Activated B cell treated with CpG ODN at 0.5 μM for 24 hours (primary cell): ENCODE results near the gene SMIM24. TPM values are rescaled to one million over a fixed set of nuclear protein-coding genes. Genes with fewer than 3 reads are reported as not detected.
A peak's percentile ranks its signal among the peaks of the same experiment; 100 is the strongest.

Experiments
- ATAC-seq: fragments of 200-7000 bp; cut with Tn5 transposase; one replicate; pipeline ENCODE4 v1.10.0; 2021; ENCODE audit warnings: low read depth, mild to moderate bottlenecking, moderate library complexity
- CTCF ChIA-PET: fragments of 350-600 bp; sonication (Branson Sonifier 250); formaldehyde crosslinking; loops from one replicate; lab custom pipeline; 2021; ENCODE audit warnings: antibody characterized with exemption; lab: Charles Lee
- POLR2A ChIA-PET: fragments of 350-600 bp; sonication (Branson Sonifier 250); formaldehyde crosslinking; loops from one replicate; lab custom pipeline; 2021; ENCODE audit warnings: antibody characterized with exemption; lab: Charles Lee
- DNase-seq: peaks from one replicate; pipeline ENCODE4 v3.0.0; 2022
- H3K27ac Mint-ChIP-seq: one replicate; pipeline ENCODE4 v1.8.0; 2020; ENCODE audit warnings: mixed read lengths
- H3K27me3 Mint-ChIP-seq: one replicate; pipeline ENCODE4 v1.8.0; 2021; ENCODE audit warnings: mixed read lengths
- H3K36me3 Mint-ChIP-seq: one replicate; pipeline ENCODE4 v1.8.0; 2021; ENCODE audit warnings: low read depth, mixed read lengths
- H3K4me1 Mint-ChIP-seq: one replicate; pipeline ENCODE4 v1.8.0; 2021; ENCODE audit warnings: mixed read lengths
- H3K4me3 Mint-ChIP-seq: one replicate; pipeline ENCODE4 v1.8.0; 2020; ENCODE audit warnings: mild to moderate bottlenecking, mixed read lengths
- H3K9me3 Mint-ChIP-seq: one replicate; pipeline ENCODE4 v1.8.0; 2020; ENCODE audit warnings: mixed read lengths
- CTCF ChIP-seq: fragments of 200-600 bp; IDR thresholded peaks from one replicate; pipeline ENCODE4 v1.8.0; 2022; ENCODE audit warnings: antibody characterized with exemption, mild to moderate bottlenecking
- intact Hi-C: fragments of 100-400 bp; cut with micrococcal nuclease; formaldehyde crosslinking; loops from one replicate; pipeline ENCODE4 v1.15.1; 2024
- total RNA-seq: library from RNA; stranded (reverse); gene quantifications from 2 replicates; pipeline ENCODE4 v1.2.3, GENCODE V29; 2022

The SMIM24 gene
- total RNA-seq, 1 donor from 2014 or later, result not detected

GRCh38 chr19:3481241-3482090 is 1.1 kb upstream of the SMIM24 start:
- no peak for TF ChIP-seq CTCF
- H3K4me1 Mint-ChIP-seq, result peaks cover 19% of the 10 kb centered on the region
- H3K27me3 Mint-ChIP-seq, result no peaks in the 10 kb centered on the region
- CTCF ChIA-PET, result no interaction called here
- no peak overlapping the region for H3K27ac Mint-ChIP-seq
- no peaks in the 10 kb centered on the region for H3K36me3 Mint-ChIP-seq
- POLR2A ChIA-PET, result no interaction called here
- H3K4me3 Mint-ChIP-seq, result no peak overlapping the region
- no peaks in the 10 kb centered on the region for H3K9me3 Mint-ChIP-seq
- ATAC-seq (no peak), DNase-seq (no peak)
- intact Hi-C loops, result no loop called here

- peak; percentile 29 for ATAC-seq
- no peak overlapping the region for H3K4me3 Mint-ChIP-seq
- intact Hi-C loops, result no loop called here
Observed at GRCh38 chr19:3479834-3480215, 500 bp downstream of the SMIM24 start.

GRCh38 chr19:3479177-3479833 is 1.0 kb downstream of the SMIM24 start:
- ATAC-seq (peak; percentile 86), DNase-seq (no peak)
- CTCF ChIA-PET, result interaction anchor here (0.6 to 1.2 kb wide), 2 partner anchors 22 to 50 kb away, joined by 3 to 6 read pairs; no protein-coding TSS in a partner anchor
- TF ChIP-seq CTCF, result no peak
- intact Hi-C loops, result no loop called here
- Mint-ChIP-seq H3K27me3 (no peaks in the 10 kb centered on the region), H3K4me1 (peaks cover 16% of the 10 kb centered on the region), H3K4me3 (peak overlapping the region; percentile 72), H3K36me3 (no peaks in the 10 kb centered on the region), H3K9me3 (no peaks in the 10 kb centered on the region), H3K27ac (no peak overlapping the region)
- POLR2A ChIA-PET, result interaction anchor here (0.7 to 1.9 kb wide), 3 partner anchors 21 to 283 kb away, joined by 4 to 17 read pairs (median 6); partner anchors contain the start of genes DOHH and MRPL54

More at GRCh38 chr19:3479834-3480215, 500 bp downstream of the SMIM24 start:
- peaks cover 16% of the 10 kb centered on the region for H3K4me1 Mint-ChIP-seq
- H3K27ac Mint-ChIP-seq, result no peak overlapping the region
- POLR2A ChIA-PET, result interaction anchor here (1.4 to 1.9 kb wide), 2 partner anchors 20 to 283 kb away, joined by 6 to 17 read pairs; partner anchors contain the start of genes DOHH and MRPL54
- CTCF ChIA-PET, result interaction anchor here (0.6 to 1.2 kb wide), 2 partner anchors 21 to 50 kb away, joined by 3 to 6 read pairs; no protein-coding TSS in a partner anchor
- no peaks in the 10 kb centered on the region for H3K27me3 Mint-ChIP-seq
- no peak for DNase-seq
- no peaks in the 10 kb centered on the region for H3K9me3 Mint-ChIP-seq
- H3K36me3 Mint-ChIP-seq, result no peaks in the 10 kb centered on the region
- no peak for TF ChIP-seq CTCF

GRCh38 chr19:3478409-3479176 is 1.7 kb downstream of the SMIM24 start:
- DNase-seq, result no peak
- POLR2A ChIA-PET, result interaction anchor here (0.7 to 1.9 kb wide), 3 partner anchors 22 to 284 kb away, joined by 4 to 17 read pairs (median 6); partner anchors contain the start of genes DOHH and MRPL54

More at GRCh38 chr19:3478409-3479176, 1.7 kb downstream of the SMIM24 start:
- CTCF ChIA-PET, result interaction anchor here (1.2 kb wide), 1 partner anchor 49 kb away, joined by 6 read pairs; no protein-coding TSS in a partner anchor
- Mint-ChIP-seq H3K27ac (peak overlapping the region; percentile 55), H3K36me3 (no peaks in the 10 kb centered on the region), H3K4me3 (peak overlapping the region; percentile 72), H3K27me3 (no peaks in the 10 kb centered on the region), H3K4me1 (peaks cover 16% of the 10 kb centered on the region), H3K9me3 (no peaks in the 10 kb centered on the region)
- no peak for TF ChIP-seq CTCF
- intact Hi-C loops, result no loop called here
- peak; percentile 3 for ATAC-seq
